ENCODE data around the gene CAMK2A.

GRCh38 chr5:150289551-150290390, at the start of gene CAMK2A:
- TF ChIP-seq POLR2A (IDR thresholded peaks at IDR 0.05) (no peak), CTCF (IDR thresholded peaks at IDR 0.05 in 4 of 5, conservative IDR thresholded peaks at IDR 0.05 in 1 of 5) (no peak)

Data from gastrocnemius medialis (tissue), 4 donors.